ENCODE results near the gene ZNF334.

Gene ZNF334

DNA sequence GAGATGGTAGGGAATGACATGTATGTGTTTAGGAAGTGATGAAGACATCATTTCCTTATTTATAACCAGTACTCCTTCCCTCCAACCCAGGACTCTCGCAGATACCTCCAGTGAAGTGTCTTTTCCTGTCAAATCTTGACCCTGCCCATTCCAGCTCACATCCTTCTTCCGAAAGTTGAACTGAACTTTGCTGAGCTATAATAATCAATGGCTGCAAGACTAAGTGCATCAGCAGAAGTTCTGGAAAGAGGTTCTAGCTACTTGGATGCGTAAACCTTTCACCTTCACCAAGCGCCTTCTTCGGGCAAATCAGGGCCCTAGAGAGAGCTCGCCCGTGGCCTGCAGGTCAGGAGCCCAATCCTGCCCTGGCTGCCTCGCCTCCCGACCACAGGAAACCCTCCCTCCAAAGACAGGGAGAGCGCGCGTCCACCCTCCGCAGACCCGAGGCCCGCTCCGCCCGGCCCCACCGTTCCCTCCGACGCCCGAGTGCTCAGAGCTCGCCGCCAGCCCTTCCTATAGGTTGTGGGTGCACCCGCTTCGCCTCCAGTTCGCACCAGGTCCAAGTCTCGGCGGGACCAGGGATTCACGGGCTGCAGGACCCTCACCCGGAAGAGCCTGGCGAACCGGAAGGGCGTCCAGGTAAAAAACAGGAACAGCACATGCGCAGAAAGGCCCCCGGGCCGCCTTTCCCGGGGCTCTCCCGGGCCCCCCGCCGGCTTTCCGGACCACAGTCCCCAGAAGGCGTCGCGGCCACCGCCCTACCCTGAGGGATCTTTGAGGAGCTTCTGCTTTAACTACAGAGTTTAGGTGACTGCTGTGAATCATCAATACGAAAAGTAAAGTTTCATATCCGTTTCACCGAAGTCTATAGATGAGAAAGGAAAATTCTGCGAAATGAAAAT, at the start of gene ZNF334:
Gene ZNF334, minus strand, starts transcription at position 617 of the 902 bp plus-strand sequence. CDS start 1,457 bp downstream, outside the sequence.
- ATAC-seq (ENCODE audit: low read depth) (peak; percentile 62), DNase-seq (ENCODE audit: low spot score in 2 of 2) (no peak)
- Mint-ChIP-seq H3K9me3 (peaks cover 3% of the 10 kb centered on the region), H3K27ac (no peak within 1 kb of the TSS), H3K36me3 (peaks cover 2% of the 10 kb centered on the region), H3K4me3 (peak within 1 kb of the TSS; percentile 76), H3K27me3 (peaks cover 13% of the 10 kb centered on the region), H3K4me1 (peaks cover 6% of the 10 kb centered on the region)

DNA sequence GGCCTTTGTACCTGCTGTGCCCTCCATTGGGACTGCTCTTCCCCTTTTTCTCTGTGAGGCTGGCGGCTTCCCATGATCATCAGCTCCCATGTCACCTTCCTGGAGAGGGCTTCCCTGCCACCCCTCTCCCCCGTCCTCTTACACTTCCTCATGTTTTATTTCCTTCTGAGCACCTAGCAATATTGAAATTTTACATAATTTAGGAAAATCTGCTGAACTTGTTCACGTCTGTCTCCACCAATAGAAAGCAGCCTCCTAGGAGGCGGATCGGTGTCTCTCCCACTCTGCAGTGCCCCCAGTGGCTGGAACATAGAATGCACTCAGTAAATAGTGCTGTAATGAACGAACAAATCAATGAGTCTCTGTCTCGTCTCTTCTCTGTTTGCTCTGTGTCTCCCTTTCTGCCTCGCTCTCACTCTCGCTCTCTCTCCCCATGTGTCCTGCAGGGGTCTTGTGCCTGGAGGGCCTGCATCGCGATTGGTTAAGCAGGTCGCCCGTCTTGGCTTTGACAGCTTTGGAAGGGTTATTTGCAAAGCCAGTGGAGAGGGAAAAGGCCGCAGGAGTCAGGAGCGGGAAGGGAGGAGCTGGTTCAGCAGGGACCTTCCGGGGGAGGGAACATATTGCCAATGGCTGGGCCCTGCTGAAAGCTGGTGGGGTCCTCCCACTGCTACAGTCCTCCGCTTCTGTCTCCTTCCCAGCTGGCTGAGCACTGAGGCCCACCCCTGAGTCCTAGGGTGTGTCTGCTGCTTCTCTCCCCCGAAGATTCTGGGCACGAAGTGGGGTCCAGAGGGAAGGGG, 49.2 kb upstream of the ZNF334 start:
- ATAC-seq (ENCODE audit: low read depth): peak; percentile 75
- Mint-ChIP-seq H3K36me3 (no peaks in the 10 kb centered on the region), H3K4me3 (no peak overlapping the region), H3K4me1 (peaks cover 8% of the 10 kb centered on the region), H3K27ac (no peak overlapping the region), H3K9me3 (no peaks in the 10 kb centered on the region), H3K27me3 (peaks cover 5% of the 10 kb centered on the region)
- DNase-seq (ENCODE audit: low spot score in 2 of 2): peak; percentile 54 to 57

DNA sequence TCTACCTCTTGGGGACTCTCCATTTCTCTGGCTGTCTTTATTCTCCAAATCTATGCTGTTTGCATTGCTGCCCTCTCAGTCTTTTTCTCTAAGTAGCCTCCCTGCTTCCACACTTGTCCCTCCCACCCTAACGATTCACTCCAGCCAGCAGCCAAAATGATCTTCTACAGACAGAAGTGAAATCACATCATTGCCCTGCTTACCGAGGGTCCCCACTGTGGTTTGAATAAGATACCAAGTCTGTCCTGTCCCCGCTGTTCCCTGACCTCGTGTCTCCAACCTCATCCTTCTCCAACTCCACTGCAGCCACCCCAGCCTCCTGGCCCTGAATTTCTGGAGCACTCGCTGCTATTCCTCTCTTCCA, 48.6 kb upstream of the ZNF334 start:
- Mint-ChIP-seq H3K27ac (no peak overlapping the region), H3K36me3 (no peaks in the 10 kb centered on the region), H3K27me3 (peaks cover 3% of the 10 kb centered on the region), H3K4me3 (no peak overlapping the region), H3K9me3 (no peaks in the 10 kb centered on the region), H3K4me1 (peaks cover 6% of the 10 kb centered on the region)
- DNase-seq (ENCODE audit: low spot score in 2 of 2): no peak
- ATAC-seq (ENCODE audit: low read depth): no peak

DNA sequence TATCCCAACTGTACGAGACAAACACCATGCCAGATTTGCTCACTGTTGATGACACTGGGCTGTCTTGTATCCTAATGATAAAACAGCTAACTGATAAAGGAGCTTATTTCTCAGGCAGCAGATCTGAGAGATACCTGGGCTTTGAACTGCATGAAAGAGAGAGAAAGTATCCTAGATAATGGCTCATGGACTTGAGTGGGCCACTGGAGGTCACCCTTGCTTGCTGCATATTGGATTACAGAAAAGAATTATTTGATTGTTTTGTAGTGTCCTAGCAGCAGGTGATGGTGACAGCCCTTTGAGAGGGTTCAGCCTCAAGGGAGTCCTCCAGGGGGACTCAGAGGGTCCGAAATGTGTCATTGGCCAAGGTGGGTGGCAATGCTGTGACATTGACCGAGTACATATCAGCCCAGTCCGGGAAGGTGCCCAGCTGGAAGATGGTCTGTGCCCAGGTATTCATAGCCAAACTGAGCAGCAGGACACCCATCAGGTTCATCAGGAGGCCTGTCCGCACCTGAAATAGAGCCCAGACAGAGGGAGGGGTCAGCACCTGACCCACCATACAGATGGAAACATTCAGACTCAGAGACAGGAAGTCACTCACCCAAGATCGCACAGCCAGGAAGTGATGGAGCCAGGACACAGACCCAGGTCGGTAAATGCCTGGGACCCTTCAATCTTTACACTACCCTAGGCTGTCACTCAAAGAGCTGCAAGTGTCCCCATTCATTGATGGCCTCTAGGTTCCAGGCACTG, 46.5 kb upstream of the ZNF334 start:
- Mint-ChIP-seq H3K9me3 (no peaks in the 10 kb centered on the region), H3K27ac (no peak overlapping the region), H3K4me3 (no peak overlapping the region), H3K4me1 (peaks cover 7% of the 10 kb centered on the region), H3K27me3 (peaks cover 1% of the 10 kb centered on the region), H3K36me3 (no peaks in the 10 kb centered on the region)
- ATAC-seq (ENCODE audit: low read depth) (no peak), DNase-seq (ENCODE audit: low spot score in 2 of 2) (no peak)

DNA sequence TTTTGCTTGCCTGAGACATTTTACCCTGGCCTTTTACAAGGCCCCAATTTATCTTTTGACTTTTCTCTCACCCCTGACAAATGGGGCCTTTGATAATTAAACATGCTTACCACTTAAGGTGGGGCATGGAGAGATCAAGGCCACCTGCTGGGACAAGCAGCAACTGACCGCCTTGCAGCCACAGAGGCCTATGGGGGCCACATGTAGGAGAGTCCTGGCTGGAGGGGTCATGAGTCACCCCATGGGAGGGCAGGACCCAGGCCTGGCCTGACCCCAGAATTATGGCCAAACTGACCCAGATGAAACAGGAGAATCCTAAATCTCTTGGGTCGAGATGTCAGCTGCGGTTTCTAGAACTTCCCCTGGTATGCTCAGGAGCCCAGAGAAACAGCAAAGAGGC, 45.6 kb upstream of the ZNF334 start:
- peaks cover 1% of the 10 kb centered on the region for H3K27me3 Mint-ChIP-seq
- H3K4me1 Mint-ChIP-seq: peaks cover 9% of the 10 kb centered on the region
- no peaks in the 10 kb centered on the region for H3K9me3 Mint-ChIP-seq
- H3K4me3 Mint-ChIP-seq: no peak overlapping the region
- ATAC-seq (ENCODE audit: low read depth) (no peak), DNase-seq (ENCODE audit: low spot score in 2 of 2) (no peak)
- H3K27ac Mint-ChIP-seq: no peak overlapping the region
- H3K36me3 Mint-ChIP-seq: no peaks in the 10 kb centered on the region

DNA sequence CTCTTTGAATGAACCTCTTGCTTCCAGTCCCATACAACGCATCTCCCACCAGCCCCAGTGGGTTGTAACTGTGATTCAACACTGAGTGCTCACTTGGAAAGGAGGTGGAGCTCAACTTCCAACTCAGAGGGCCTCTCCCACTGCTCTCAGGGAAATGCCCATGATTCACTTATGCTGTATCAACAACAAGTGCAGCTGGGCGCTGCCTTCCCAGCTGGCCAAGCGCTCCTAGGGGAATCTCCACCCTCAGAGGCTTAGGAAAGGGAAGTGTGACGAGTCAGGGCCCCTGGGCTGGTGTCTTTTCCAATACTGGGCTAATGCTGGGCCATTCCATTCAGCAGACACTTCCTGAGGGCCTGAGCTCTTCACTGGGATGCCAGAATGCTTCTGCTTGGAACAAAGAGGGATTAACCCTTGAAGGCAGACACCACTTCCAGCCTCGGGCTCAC, 45.2 kb upstream of the ZNF334 start:
- peaks cover 9% of the 10 kb centered on the region for H3K4me1 Mint-ChIP-seq
- no peak for ATAC-seq (ENCODE audit: low read depth)
- no peaks in the 10 kb centered on the region for H3K9me3 Mint-ChIP-seq
- no peaks in the 10 kb centered on the region for H3K36me3 Mint-ChIP-seq
- H3K27me3 Mint-ChIP-seq: peaks cover 1% of the 10 kb centered on the region
- no peak for DNase-seq (ENCODE audit: low spot score in 2 of 2)
- no peak overlapping the region for H3K27ac Mint-ChIP-seq
- no peak overlapping the region for H3K4me3 Mint-ChIP-seq

DNA sequence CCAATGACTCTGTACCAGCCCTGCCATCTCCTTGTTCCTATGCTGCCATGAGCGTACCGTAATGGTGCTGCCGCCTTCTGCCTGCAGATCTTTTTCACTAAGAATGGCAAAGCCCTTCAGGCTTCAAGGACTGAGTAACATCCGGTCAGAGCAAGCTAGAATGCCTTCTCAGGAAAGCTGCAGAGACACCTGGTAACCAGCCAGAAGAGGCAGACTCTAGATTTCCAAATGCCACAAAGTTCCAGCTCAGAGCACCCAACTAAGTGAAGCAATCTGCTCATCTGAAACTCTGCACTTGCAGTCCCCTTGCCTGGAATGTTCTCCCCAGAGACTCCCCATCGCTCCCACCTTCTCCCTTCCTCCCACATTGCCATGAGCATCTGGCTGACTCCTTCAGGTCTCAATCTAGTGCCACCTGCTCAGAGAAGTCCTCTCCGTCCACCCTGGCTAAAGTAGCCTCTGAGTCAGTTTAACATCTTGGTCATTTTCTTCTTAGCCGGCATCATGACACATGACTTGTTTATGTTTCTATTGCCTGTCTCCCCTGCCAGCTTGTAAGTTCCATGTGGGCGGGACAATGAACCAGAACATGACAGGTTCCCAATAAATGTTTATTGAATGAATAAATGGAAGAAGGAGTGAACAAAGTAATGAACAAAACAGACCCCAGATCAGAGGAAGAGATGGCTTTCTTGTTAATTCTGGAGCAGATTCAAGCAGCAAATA, 44.0 kb upstream of the ZNF334 start:
- Mint-ChIP-seq H3K27me3 (peaks cover 1% of the 10 kb centered on the region), H3K27ac (no peak overlapping the region), H3K9me3 (no peaks in the 10 kb centered on the region), H3K4me3 (no peak overlapping the region), H3K36me3 (no peaks in the 10 kb centered on the region), H3K4me1 (peaks cover 20% of the 10 kb centered on the region)
- DNase-seq (ENCODE audit: low spot score in 2 of 2) (no peak), ATAC-seq (ENCODE audit: low read depth) (no peak)

DNA sequence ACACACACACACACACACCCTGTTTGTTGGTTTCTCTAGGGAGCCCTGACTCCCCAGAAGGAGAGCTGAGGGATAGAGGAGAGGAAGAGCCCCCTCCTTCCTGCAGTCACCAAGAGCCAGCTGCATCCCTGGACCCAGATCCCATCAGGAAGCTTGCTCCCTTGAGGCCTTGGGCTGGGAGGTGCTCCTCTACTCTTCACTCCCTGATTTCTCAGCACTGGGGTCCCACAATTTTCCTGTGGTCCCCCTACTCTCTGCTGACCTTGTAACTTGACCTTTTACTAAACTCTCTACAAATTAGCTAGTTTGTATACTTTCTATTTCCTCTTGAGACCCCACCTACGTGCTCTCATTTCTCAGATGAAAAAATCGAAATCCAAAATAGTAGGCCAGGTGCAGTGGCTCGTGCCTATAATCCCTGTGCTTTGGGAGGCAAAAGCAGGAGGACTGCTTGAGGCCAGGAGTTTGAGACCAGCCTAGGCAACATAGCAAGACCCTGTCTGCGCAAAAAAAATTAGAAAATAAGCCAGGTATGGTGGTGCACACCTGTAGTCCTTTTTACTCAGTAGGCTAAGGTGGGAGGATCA, 42.1 kb upstream of the ZNF334 start:
- no peak overlapping the region for H3K4me3 Mint-ChIP-seq
- peaks cover under 1% of the 10 kb centered on the region for H3K27me3 Mint-ChIP-seq
- H3K4me1 Mint-ChIP-seq: peaks cover 22% of the 10 kb centered on the region
- DNase-seq (ENCODE audit: low spot score in 2 of 2): no peak
- H3K36me3 Mint-ChIP-seq: no peaks in the 10 kb centered on the region
- H3K9me3 Mint-ChIP-seq: no peaks in the 10 kb centered on the region
- ATAC-seq (ENCODE audit: low read depth): no peak
- no peak overlapping the region for H3K27ac Mint-ChIP-seq

DNA sequence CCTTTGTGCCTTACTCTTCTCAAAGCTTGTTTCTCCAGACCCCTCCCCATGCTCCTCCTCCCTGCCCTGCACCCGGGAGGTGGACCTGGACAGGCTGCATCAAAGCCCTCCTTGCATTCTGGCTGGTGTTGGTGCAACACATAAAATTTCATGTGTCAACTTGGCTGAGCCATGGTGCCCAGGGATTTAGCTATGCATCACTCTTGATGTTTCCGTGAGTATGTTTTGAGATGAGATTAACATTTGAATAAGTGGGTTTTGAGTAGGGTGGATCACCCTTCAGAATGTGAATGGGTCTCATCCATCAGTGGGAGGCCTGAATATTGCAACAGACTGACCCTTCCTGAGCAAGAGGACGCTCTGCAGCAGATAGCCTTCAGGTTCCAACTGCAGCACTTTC, 41.5 kb upstream of the ZNF334 start:
- Mint-ChIP-seq H3K4me3 (no peak overlapping the region), H3K9me3 (no peaks in the 10 kb centered on the region), H3K4me1 (peaks cover 21% of the 10 kb centered on the region), H3K27ac (no peak overlapping the region), H3K36me3 (no peaks in the 10 kb centered on the region), H3K27me3 (no peaks in the 10 kb centered on the region)
- ATAC-seq (ENCODE audit: low read depth) (no peak), DNase-seq (ENCODE audit: low spot score in 2 of 2) (no peak)

DNA sequence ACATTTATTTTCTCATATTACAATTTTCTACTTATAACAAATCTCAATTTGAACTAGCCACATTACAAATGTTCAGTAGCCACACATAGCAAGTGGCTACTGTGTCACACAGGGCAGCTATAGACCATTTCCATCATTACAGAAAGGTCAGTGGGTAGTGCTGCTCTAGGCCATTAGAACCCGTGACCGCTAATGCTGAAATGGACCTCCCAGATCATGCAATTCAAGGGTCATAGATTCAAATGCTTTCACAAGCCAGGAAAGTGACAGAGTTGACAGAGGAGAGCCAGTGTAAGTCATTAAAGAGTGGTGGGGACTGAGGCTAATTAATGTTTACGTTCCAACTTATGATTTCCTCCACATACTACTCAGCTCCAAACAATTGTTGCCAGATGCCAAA, 40.6 kb upstream of the ZNF334 start:
- no peaks in the 10 kb centered on the region for H3K36me3 Mint-ChIP-seq
- no peak for DNase-seq (ENCODE audit: low spot score in 2 of 2)
- H3K27me3 Mint-ChIP-seq: no peaks in the 10 kb centered on the region
- ATAC-seq (ENCODE audit: low read depth): no peak
- no peaks in the 10 kb centered on the region for H3K9me3 Mint-ChIP-seq
- H3K4me1 Mint-ChIP-seq: peaks cover 21% of the 10 kb centered on the region
- no peak overlapping the region for H3K27ac Mint-ChIP-seq
- no peak overlapping the region for H3K4me3 Mint-ChIP-seq

DNA sequence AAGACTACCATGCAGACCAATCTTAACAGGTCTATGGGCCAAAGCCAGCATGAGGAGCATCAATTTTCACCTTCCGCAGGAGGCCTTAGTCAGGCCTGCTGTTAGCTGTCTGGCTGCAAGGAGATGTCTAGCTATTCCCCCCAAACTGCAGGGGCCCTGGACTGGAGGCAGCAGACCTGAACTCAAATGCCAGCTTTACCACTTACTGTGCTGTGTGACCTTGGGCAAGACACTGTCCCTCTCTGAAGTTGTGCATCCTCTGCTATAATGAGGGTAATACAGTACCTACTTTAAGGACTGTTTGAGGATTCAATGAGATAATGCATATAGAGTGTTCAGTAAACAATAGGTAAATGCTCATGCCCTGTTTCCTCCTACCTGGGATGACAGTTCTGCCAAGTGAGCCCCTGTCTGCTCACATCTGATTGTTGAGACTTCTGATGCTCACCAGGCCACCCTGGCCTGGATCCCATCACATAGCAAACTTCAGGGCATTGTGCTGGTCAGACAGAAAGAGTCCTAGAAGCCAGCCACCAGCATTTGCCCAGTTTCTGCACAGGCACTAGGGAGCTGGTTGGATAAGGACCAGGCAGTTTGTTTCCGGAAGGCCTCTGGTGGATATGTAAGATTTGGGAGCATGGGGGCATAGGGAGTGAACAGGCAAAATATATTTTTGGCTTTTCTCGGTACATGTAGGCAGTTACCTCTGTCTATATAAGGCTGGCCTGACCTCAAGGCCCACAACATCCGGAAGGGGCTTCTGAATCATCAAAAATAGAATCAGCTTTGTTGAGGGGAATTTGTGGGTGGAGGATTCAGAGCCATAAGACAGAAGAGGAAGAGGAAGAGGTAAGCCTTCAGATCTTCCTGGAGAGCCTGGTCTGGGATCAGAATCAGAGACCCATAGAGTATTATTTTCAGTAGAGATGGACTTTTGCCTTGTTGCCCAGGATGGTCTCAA, 39.4 kb upstream of the ZNF334 start:
- peak; percentile 94 for ATAC-seq (ENCODE audit: low read depth)
- H3K27me3 Mint-ChIP-seq: no peaks in the 10 kb centered on the region
- H3K9me3 Mint-ChIP-seq: no peaks in the 10 kb centered on the region
- H3K36me3 Mint-ChIP-seq: no peaks in the 10 kb centered on the region
- DNase-seq (ENCODE audit: low spot score in 2 of 2): no peak
- peaks cover 21% of the 10 kb centered on the region for H3K4me1 Mint-ChIP-seq
- H3K27ac Mint-ChIP-seq: no peak overlapping the region
- H3K4me3 Mint-ChIP-seq: peak overlapping the region; percentile 38

DNA sequence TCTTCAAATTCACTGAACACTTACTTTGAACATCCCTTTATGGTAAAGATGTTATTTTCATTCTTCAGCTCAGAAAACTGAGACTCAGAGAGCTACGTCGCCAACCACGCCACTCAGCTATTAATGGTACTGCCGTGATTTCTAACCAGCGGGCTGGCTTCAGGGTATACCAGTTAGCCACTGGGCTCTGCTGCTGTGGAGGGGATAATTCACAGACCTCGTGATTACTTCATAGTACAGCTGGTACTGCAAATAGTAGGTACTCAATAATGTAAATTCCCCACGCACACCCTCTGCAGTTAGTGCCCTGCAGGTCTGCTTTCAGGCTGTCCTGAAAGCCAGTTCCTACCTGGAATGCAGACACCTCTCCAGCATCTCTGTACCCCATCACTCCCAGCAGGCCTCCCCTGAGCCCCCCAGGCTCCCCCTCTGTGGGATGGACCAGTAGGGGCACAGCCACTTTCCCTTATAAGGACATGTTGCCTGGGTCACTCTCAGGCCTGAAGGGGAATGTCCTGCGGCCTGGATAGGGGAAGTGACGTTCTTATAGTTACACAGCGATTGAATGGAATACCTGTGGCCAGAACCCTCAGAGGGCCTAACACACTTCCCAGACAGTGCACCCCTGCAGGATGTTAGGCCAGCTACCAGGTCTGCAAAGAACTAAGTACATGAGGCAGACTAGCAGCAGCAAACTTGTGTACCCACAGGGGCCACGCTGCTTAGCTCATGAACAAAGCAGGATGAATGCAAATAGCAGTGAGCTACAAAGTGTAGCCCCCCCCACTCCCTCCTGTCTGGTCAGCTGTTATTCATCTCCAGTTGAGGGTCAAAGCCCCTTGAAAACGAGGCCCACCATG, 38.4 kb upstream of the ZNF334 start:
- no peaks in the 10 kb centered on the region for H3K9me3 Mint-ChIP-seq
- ATAC-seq (ENCODE audit: low read depth) (no peak), DNase-seq (ENCODE audit: low spot score in 2 of 2) (no peak)
- H3K4me3 Mint-ChIP-seq: no peak overlapping the region
- H3K4me1 Mint-ChIP-seq: peaks cover 21% of the 10 kb centered on the region
- no peak overlapping the region for H3K27ac Mint-ChIP-seq
- no peaks in the 10 kb centered on the region for H3K27me3 Mint-ChIP-seq
- H3K36me3 Mint-ChIP-seq: no peaks in the 10 kb centered on the region

All from memory B cell (primary cell).